ENCODE data around the gene SOHLH1.

SOHLH1 gene

GRCh38 chr9:135659252-135659651 is 40.0 kb downstream of the SOHLH1 start:
- Histone ChIP-seq H3K27ac (ENCODE audit: low read length) (no peak overlapping the region), H3K9me3 (replicated peaks; ENCODE audit: insufficient read depth, low read length) (no peaks in the 10 kb centered on the region), H3K9me2 (replicated peaks; ENCODE audit: insufficient read depth, low read length) (no peaks in the 10 kb centered on the region), H3K79me2 (ENCODE audit: low read length) (no peaks in the 10 kb centered on the region), H3K4me3 (ENCODE audit: low read length) (no peak overlapping the region), H4K20me1 (ENCODE audit: insufficient read depth, low read length) (no peaks in the 10 kb centered on the region), H3K4me2 (ENCODE audit: low read depth, low read length) (no peak overlapping the region), H3K9ac (ENCODE audit: low read length) (no peak overlapping the region), H3F3A (ENCODE audit: insufficient read depth, low read length) (no peaks in the 10 kb centered on the region), H3K36me3 (replicated peaks; ENCODE audit: insufficient read depth, low read length) (no peaks in the 10 kb centered on the region), H3K27me3 (replicated peaks; ENCODE audit: insufficient read depth, low read length) (peaks cover 92% of the 10 kb centered on the region), H3K4me1 (ENCODE audit: low read length) (no peaks in the 10 kb centered on the region), H2AFZ (ENCODE audit: low read length) (no peak overlapping the region)
- no peak for TF ChIP-seq EZH2phosphoT487 (IDR thresholded peaks at IDR 0.05; ENCODE audit: low read length)
- no peak for TF ChIP-seq CTCF (IDR thresholded peaks at IDR 0.05; ENCODE audit: low read length)
- TF ChIP-seq EZH2 (optimal IDR thresholded peaks at IDR 0.05; ENCODE audit: low read depth, low read length), result no peak
- no peak for DNase-seq

- Histone ChIP-seq H3K4me1 (ENCODE audit: low read length) (no peaks in the 10 kb centered on the region), H3K36me3 (replicated peaks; ENCODE audit: insufficient read depth, low read length) (no peaks in the 10 kb centered on the region), H3K9me3 (replicated peaks; ENCODE audit: insufficient read depth, low read length) (no peaks in the 10 kb centered on the region), H3K79me2 (ENCODE audit: low read length) (no peaks in the 10 kb centered on the region), H3K9ac (ENCODE audit: low read length) (no peak overlapping the region), H3K9me2 (replicated peaks; ENCODE audit: insufficient read depth, low read length) (no peaks in the 10 kb centered on the region), H4K20me1 (ENCODE audit: insufficient read depth, low read length) (no peaks in the 10 kb centered on the region), H3K4me3 (ENCODE audit: low read length) (no peak overlapping the region), H3K4me2 (ENCODE audit: low read depth, low read length) (no peak overlapping the region), H2AFZ (ENCODE audit: low read length) (no peak overlapping the region), H3K27ac (ENCODE audit: low read length) (no peak overlapping the region), H3F3A (ENCODE audit: insufficient read depth, low read length) (no peaks in the 10 kb centered on the region), H3K27me3 (replicated peaks; ENCODE audit: insufficient read depth, low read length) (peaks cover 93% of the 10 kb centered on the region)
- no peak for TF ChIP-seq CTCF (IDR thresholded peaks at IDR 0.05; ENCODE audit: low read length)
- no peak for TF ChIP-seq EZH2 (optimal IDR thresholded peaks at IDR 0.05; ENCODE audit: low read depth, low read length)
- no peak for TF ChIP-seq EZH2phosphoT487 (IDR thresholded peaks at IDR 0.05; ENCODE audit: low read length)
- no peak for DNase-seq
These were observed 41.9 kb downstream of the SOHLH1 start for GRCh38 chr9:135657416-135657815.

GRCh38 chr9:135655317-135655716 is 44.0 kb downstream of the SOHLH1 start:
- no peak overlapping the region for H3K9ac ChIP-seq (ENCODE audit: low read length)
- no peaks in the 10 kb centered on the region for H3F3A ChIP-seq (ENCODE audit: insufficient read depth, low read length)
- DNase-seq, result no peak
- H2AFZ ChIP-seq (ENCODE audit: low read length), result no peak overlapping the region
- no peaks in the 10 kb centered on the region for H3K36me3 ChIP-seq (replicated peaks; ENCODE audit: insufficient read depth, low read length)
- no peak overlapping the region for H3K27ac ChIP-seq (ENCODE audit: low read length)
- no peaks in the 10 kb centered on the region for H3K79me2 ChIP-seq (ENCODE audit: low read length)
- no peak overlapping the region for H3K4me2 ChIP-seq (ENCODE audit: low read depth, low read length)
- no peaks in the 10 kb centered on the region for H4K20me1 ChIP-seq (ENCODE audit: insufficient read depth, low read length)
- no peaks in the 10 kb centered on the region for H3K9me2 ChIP-seq (replicated peaks; ENCODE audit: insufficient read depth, low read length)
- H3K4me1 ChIP-seq (ENCODE audit: low read length), result no peaks in the 10 kb centered on the region
- H3K27me3 ChIP-seq (replicated peaks; ENCODE audit: insufficient read depth, low read length), result peaks cover 96% of the 10 kb centered on the region
- H3K9me3 ChIP-seq (replicated peaks; ENCODE audit: insufficient read depth, low read length), result no peaks in the 10 kb centered on the region
- H3K4me3 ChIP-seq (ENCODE audit: low read length), result no peak overlapping the region
- no peak for TF ChIP-seq EZH2 (optimal IDR thresholded peaks at IDR 0.05; ENCODE audit: low read depth, low read length)
- TF ChIP-seq EZH2phosphoT487 (IDR thresholded peaks at IDR 0.05; ENCODE audit: low read length), result no peak
- no peak for TF ChIP-seq CTCF (IDR thresholded peaks at IDR 0.05; ENCODE audit: low read length)
